ENCODE results near the gene CACUL1. TPM values are rescaled to one million over a fixed set of nuclear protein-coding genes. Genes with fewer than 3 reads are reported as not detected.

The CACUL1 gene
- total and polyA plus RNA-seq, 9 of the 15 experiments (the other 6 are each of a cell fraction or from before 2014, with no cell fraction given): 4.5 to 17.1 (median 13.5) TPM

DNA sequence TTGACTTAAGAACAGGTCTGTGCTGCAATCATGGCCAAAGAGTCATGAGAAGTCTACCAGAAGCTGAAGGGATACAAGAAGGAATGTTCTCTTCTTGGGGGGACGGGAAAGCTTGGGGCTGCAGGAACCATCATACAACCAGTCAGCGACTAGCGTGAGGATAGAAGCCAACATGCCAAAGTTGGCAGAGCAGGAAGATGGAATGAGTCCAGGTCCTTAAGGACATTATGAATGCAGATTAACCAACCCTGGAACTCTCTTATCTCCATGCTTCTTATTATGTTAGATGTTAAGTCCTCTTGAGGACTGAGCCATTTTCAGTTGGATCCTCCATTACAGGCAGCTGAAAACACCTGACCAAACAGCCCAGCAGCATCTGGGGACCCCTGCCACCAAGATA, 17.2 kb upstream of the CACUL1 start:
- Histone ChIP-seq H3K9ac (ENCODE audit: insufficient read depth in 1 of 2, low read depth in 2 of 2, low read length in 2 of 2) (no peak overlapping the region), H3K9me1 (ENCODE audit: control insufficient read depth, insufficient read depth, low read length) (no peaks in the 10 kb centered on the region), H3K4me2 (ENCODE audit: insufficient read depth, low read length) (no peak overlapping the region), H3K36me3 (ENCODE audit: control insufficient read depth, insufficient read depth, low read length) (no peaks in the 10 kb centered on the region), H3K79me2 (ENCODE audit: control insufficient read depth, insufficient read depth, low read length) (no peaks in the 10 kb centered on the region), H3K4me1 (replicated peaks in 1 of 2; ENCODE audit: control insufficient read depth in 2 of 2, insufficient read depth in 2 of 2, low read length in 2 of 2) (peaks cover 0 to 18% of the 10 kb centered on the region in 2 experiments; a peak in 4 of 5 replicates), H4K20me1 (replicated peaks; ENCODE audit: control insufficient read depth, insufficient read depth, low read length) (no peaks in the 10 kb centered on the region), H3K27me3 (ENCODE audit: control insufficient read depth in 2 of 2, insufficient read depth in 2 of 2, low read length in 2 of 2) (no peaks in the 10 kb centered on the region), H3K9me3 (replicated peaks; ENCODE audit: control insufficient read depth, insufficient read depth, low read depth, low read length) (peaks cover 11% of the 10 kb centered on the region), H3K4me3 (no peak overlapping the region), H2AFZ (ENCODE audit: low read depth, low read length) (no peak overlapping the region), H3K27ac (ENCODE audit: extremely low read depth, low read depth, low read length) (no peak overlapping the region)
- DNase-seq (ENCODE audit: extremely low read depth in 1 of 4, low spot score in 3 of 4): no peak
- no peak for FAIRE-seq
- ChIA-PET POLR2A (no interaction called here), CTCF (ENCODE audit: low intra/inter-chr PET ratio) (no interaction called here)
- no TSS peak for BruUV-seq (replicated peaks)
- TF ChIP-seq CREM (IDR thresholded peaks at IDR 0.05; ENCODE audit: low read depth): no peak
- no peak for TF ChIP-seq HCFC1 (IDR thresholded peaks at IDR 0.05; ENCODE audit: low read depth, low read length)
- TF ChIP-seq, protein P1, sequence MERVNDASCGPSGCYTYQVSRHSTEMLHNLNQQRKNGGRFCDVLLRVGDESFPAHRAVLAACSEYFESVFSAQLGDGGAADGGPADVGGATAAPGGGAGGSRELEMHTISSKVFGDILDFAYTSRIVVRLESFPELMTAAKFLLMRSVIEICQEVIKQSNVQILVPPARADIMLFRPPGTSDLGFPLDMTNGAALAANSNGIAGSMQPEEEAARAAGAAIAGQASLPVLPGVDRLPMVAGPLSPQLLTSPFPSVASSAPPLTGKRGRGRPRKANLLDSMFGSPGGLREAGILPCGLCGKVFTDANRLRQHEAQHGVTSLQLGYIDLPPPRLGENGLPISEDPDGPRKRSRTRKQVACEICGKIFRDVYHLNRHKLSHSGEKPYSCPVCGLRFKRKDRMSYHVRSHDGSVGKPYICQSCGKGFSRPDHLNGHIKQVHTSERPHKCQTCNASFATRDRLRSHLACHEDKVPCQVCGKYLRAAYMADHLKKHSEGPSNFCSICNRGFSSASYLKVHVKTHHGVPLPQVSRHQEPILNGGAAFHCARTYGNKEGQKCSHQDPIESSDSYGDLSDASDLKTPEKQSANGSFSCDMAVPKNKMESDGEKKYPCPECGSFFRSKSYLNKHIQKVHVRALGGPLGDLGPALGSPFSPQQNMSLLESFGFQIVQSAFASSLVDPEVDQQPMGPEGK (CRISPR knock-in tag; IDR thresholded peaks at IDR 0.05; ENCODE audit: borderline replicate concordance): no peak
- no peak for TF ChIP-seq ETV5 (CRISPR knock-in tag; IDR thresholded peaks at IDR 0.05; ENCODE audit: low read depth)
- TF ChIP-seq SNIP1 (IDR thresholded peaks at IDR 0.05; ENCODE audit: low read depth): no peak
- ATAC-seq: no peak
- in situ Hi-C loops (cut with MboI) (no loop called here), intact Hi-C loops (cut with micrococcal nuclease) (no loop called here)
- WGBS (ENCODE audit: insufficient coverage, low coverage, missing lambda C conversion rate): 48% methylated on average over 3 of the region's 3 CpGs

Data from K562 (cell line).